AG09309 (cell line): ENCODE data around the gene C1orf94.

ENCODE experiments used
- DNase-seq: peaks from one replicate; pipeline ENCODE4 v3.0.0-alpha.2; 2010; ENCODE audit warnings: low read depth
- H3K4me3 ChIP-seq: 2 replicates; pipeline ENCODE4 v1.5.1; 2011; ENCODE audit warnings: mild to moderate bottlenecking, low read depth, low read length, moderate library complexity; ENCODE audit not compliant: control insufficient read depth
- CTCF ChIP-seq: IDR thresholded peaks from 2 replicates; pipeline ENCODE4 v1.5.1; 2011; ENCODE audit warnings: mild to moderate bottlenecking, low read depth, low read length, inconsistent platforms; ENCODE audit not compliant: insufficient read depth, control insufficient read depth; ENCODE audit errors: missing control alignments

The C1orf94 gene

GRCh38 chr1:34266127-34266951 is 89.6 kb downstream of the C1orf94 start:
- TF ChIP-seq CTCF, result no peak

DNA sequence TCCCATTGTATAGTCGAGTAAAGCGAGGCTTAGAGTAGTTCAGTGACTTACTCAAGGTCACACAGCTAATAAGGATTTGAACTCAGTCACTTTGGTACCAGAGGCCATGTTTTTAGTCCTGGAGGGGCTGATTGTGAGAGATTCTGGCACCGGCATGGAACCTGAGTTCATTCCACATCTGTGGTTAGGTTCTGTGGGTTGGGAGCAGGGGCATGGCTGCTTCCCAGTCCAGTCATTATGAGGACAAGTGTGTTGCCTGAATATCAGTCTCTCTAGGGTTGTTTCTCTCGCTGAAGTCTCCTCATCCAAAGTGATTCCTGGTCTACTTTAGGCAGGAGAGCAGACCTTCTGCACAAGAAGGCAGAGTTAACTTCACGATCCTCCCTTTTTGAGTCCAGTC is 90.6 kb downstream of the C1orf94 start:
- no peak for DNase-seq
- no peak for TF ChIP-seq CTCF

More at GRCh38 chr1:34266127-34266951, 89.6 kb downstream of the C1orf94 start:
- no peak for DNase-seq
- no peak overlapping the region for H3K4me3 ChIP-seq

GRCh38 chr1:34268311-34268954 is 91.7 kb downstream of the C1orf94 start:
- no peak for TF ChIP-seq CTCF
- peak; percentile 95 for DNase-seq

More for the DNA sequence above, 90.6 kb downstream of the C1orf94 start:
- H3K4me3 ChIP-seq, result no peak overlapping the region

More at GRCh38 chr1:34268311-34268954, 91.7 kb downstream of the C1orf94 start:
- no peak overlapping the region for H3K4me3 ChIP-seq
